Activated B cell treated with CpG ODN at 0.5 μM for 24 hours (primary cell): ENCODE data around the gene WNK1. TPM values are rescaled to one million over a fixed set of nuclear protein-coding genes. Genes with fewer than 3 reads are reported as not detected.

Experiments
- ATAC-seq: fragments of 200-7000 bp; cut with Tn5 transposase; one replicate; pipeline ENCODE4 v1.10.0; 2021; ENCODE audit warnings: low read depth, mild to moderate bottlenecking, moderate library complexity
- CTCF ChIA-PET: fragments of 350-600 bp; sonication (Branson Sonifier 250); formaldehyde crosslinking; loops from one replicate; lab custom pipeline; 2021; ENCODE audit warnings: antibody characterized with exemption; lab: Charles Lee
- POLR2A ChIA-PET: fragments of 350-600 bp; sonication (Branson Sonifier 250); formaldehyde crosslinking; loops from one replicate; lab custom pipeline; 2021; ENCODE audit warnings: antibody characterized with exemption; lab: Charles Lee
- DNase-seq: peaks from one replicate; pipeline ENCODE4 v3.0.0; 2022
- H3K27ac Mint-ChIP-seq: one replicate; pipeline ENCODE4 v1.8.0; 2020; ENCODE audit warnings: mixed read lengths
- H3K27me3 Mint-ChIP-seq: one replicate; pipeline ENCODE4 v1.8.0; 2021; ENCODE audit warnings: mixed read lengths
- H3K36me3 Mint-ChIP-seq: one replicate; pipeline ENCODE4 v1.8.0; 2021; ENCODE audit warnings: low read depth, mixed read lengths
- H3K4me1 Mint-ChIP-seq: one replicate; pipeline ENCODE4 v1.8.0; 2021; ENCODE audit warnings: mixed read lengths
- H3K4me3 Mint-ChIP-seq: one replicate; pipeline ENCODE4 v1.8.0; 2020; ENCODE audit warnings: mild to moderate bottlenecking, mixed read lengths
- H3K9me3 Mint-ChIP-seq: one replicate; pipeline ENCODE4 v1.8.0; 2020; ENCODE audit warnings: mixed read lengths
- CTCF ChIP-seq: fragments of 200-600 bp; IDR thresholded peaks from one replicate; pipeline ENCODE4 v1.8.0; 2022; ENCODE audit warnings: antibody characterized with exemption, mild to moderate bottlenecking
- intact Hi-C: fragments of 100-400 bp; cut with micrococcal nuclease; formaldehyde crosslinking; loops from one replicate; pipeline ENCODE4 v1.15.1; 2024
- total RNA-seq: library from RNA; stranded (reverse); gene quantifications from 2 replicates; pipeline ENCODE4 v1.2.3, GENCODE V29; 2022

WNK1 gene
- total RNA-seq, 1 donor from 2014 or later = 155 TPM

- ChIA-PET CTCF (interaction anchor here (1.1 kb wide), 2 partner anchors 206 to 763 kb away, joined by 3 read pairs; no protein-coding TSS in a partner anchor), POLR2A (interaction anchor here (0.6 kb wide), 1 partner anchor 152 kb away, joined by 4 read pairs; no protein-coding TSS in a partner anchor)
- DNase-seq = no peak
- peaks cover 42% of the 10 kb centered on the region for H3K36me3 Mint-ChIP-seq
- H3K27ac Mint-ChIP-seq = no peak overlapping the region
- ATAC-seq = no peak
- H3K9me3 Mint-ChIP-seq = no peaks in the 10 kb centered on the region
- H3K27me3 Mint-ChIP-seq = no peaks in the 10 kb centered on the region
- no peak for TF ChIP-seq CTCF
- intact Hi-C loops = loop anchor here (5.0 kb wide), 1 partner anchor 37 kb away; no protein-coding TSS in a partner anchor
- H3K4me1 Mint-ChIP-seq = peaks cover 64% of the 10 kb centered on the region
- no peak overlapping the region for H3K4me3 Mint-ChIP-seq
These were observed 68.0 kb downstream of the WNK1 start for GRCh38 chr12:820336-820735.

- no peaks in the 10 kb centered on the region for H3K9me3 Mint-ChIP-seq
- ChIA-PET CTCF (interaction anchor here (0.8 to 2.2 kb wide), 2 partner anchors 8 to 247 kb away, joined by 3 to 8 read pairs; no protein-coding TSS in a partner anchor), POLR2A (interaction anchor here (0.6 to 1.0 kb wide), 4 partner anchors 60 to 490 kb away, joined by 4 to 7 read pairs (median 5); partner anchors contain the start of gene WNK1)
- H3K27ac Mint-ChIP-seq = peak overlapping the region; percentile 79
- peaks cover 34% of the 10 kb centered on the region for H3K36me3 Mint-ChIP-seq
- intact Hi-C loops = loop anchor here (1.0 to 5.0 kb wide), 3 partner anchors 18 to 126 kb away; partner anchors contain the start of gene RAD52
- H3K4me1 Mint-ChIP-seq = peaks cover 49% of the 10 kb centered on the region
- peak overlapping the region; percentile 3 for H3K4me3 Mint-ChIP-seq
- ATAC-seq (peak; percentile 98), DNase-seq (no peak)
- no peaks in the 10 kb centered on the region for H3K27me3 Mint-ChIP-seq
- no peak for TF ChIP-seq CTCF
These were observed 70.8 kb downstream of the WNK1 start for GRCh38 chr12:823028-823698.

- Mint-ChIP-seq H3K9me3 (no peaks in the 10 kb centered on the region), H3K27ac (no peak overlapping the region), H3K4me3 (no peak overlapping the region), H3K36me3 (peaks cover 45% of the 10 kb centered on the region), H3K27me3 (no peaks in the 10 kb centered on the region), H3K4me1 (peaks cover 22% of the 10 kb centered on the region)
- intact Hi-C loops = no loop called here
- TF ChIP-seq CTCF = no peak
- CTCF ChIA-PET = no interaction called here
- POLR2A ChIA-PET = no interaction called here
- DNase-seq (no peak), ATAC-seq (no peak)
These were observed 74.0 kb downstream of the WNK1 start for GRCh38 chr12:826331-826730.

- intact Hi-C loops = no loop called here
- Mint-ChIP-seq H3K4me1 (peaks cover 7% of the 10 kb centered on the region), H3K36me3 (peaks cover 54% of the 10 kb centered on the region), H3K27ac (no peak overlapping the region), H3K9me3 (no peaks in the 10 kb centered on the region), H3K4me3 (no peak overlapping the region), H3K27me3 (no peaks in the 10 kb centered on the region)
- DNase-seq (no peak), ATAC-seq (no peak)
- ChIA-PET CTCF (no interaction called here), POLR2A (no interaction called here)
- no peak for TF ChIP-seq CTCF
These were observed 76.5 kb downstream of the WNK1 start for GRCh38 chr12:828726-829395.
